ENCODE results near the gene S100A4. TPM values are rescaled to one million over a fixed set of nuclear protein-coding genes. Genes with fewer than 3 reads are reported as not detected.

S100A4 gene
- polyA plus RNA-seq, 1 donor from 2014 or later: not detected

GRCh38 chr1:153532181-153532580 is 13.4 kb downstream of the S100A4 start:
- no peaks in the 10 kb centered on the region for H3K79me2 ChIP-seq (replicated peaks; ENCODE audit: insufficient read depth, low read length)
- no peaks in the 10 kb centered on the region for H3K36me3 ChIP-seq (ENCODE audit: insufficient read depth, low read length)
- no peak overlapping the region for H3K27ac ChIP-seq (ENCODE audit: low read length)
- peaks cover 5% of the 10 kb centered on the region for H3K27me3 ChIP-seq (ENCODE audit: insufficient read depth, low read depth, low read length)
- H3K9me3 ChIP-seq (ENCODE audit: low read length): no peaks in the 10 kb centered on the region
- no peak overlapping the region for H3K4me2 ChIP-seq (ENCODE audit: low read length)
- no peak overlapping the region for H2AFZ ChIP-seq (ENCODE audit: low read depth, low read length)
- no peaks in the 10 kb centered on the region for H3F3A ChIP-seq (ENCODE audit: insufficient read depth, low read length, poor library complexity, severe bottlenecking)
- TF ChIP-seq MXI1 (conservative IDR thresholded peaks at IDR 0.05; ENCODE audit: poor library complexity, severe bottlenecking) (no peak), SMC3 (conservative IDR thresholded peaks at IDR 0.05; ENCODE audit: poor library complexity) (no peak), TAF1 (IDR thresholded peaks at IDR 0.05; ENCODE audit: low read depth) (no peak), POLR2AphosphoS5 (IDR thresholded peaks at IDR 0.05) (no peak), EP300 (conservative IDR thresholded peaks at IDR 0.05; ENCODE audit: poor library complexity, severe bottlenecking) (no peak), REST (IDR thresholded peaks at IDR 0.05; ENCODE audit: borderline replicate concordance) (no peak), RAD21 (conservative IDR thresholded peaks at IDR 0.05) (no peak), EZH2 (IDR thresholded peaks at IDR 0.05; ENCODE audit: borderline replicate concordance, insufficient read depth, low read length, poor library complexity, severe bottlenecking) (no peak)
- TF ChIP-seq, protein P1, sequence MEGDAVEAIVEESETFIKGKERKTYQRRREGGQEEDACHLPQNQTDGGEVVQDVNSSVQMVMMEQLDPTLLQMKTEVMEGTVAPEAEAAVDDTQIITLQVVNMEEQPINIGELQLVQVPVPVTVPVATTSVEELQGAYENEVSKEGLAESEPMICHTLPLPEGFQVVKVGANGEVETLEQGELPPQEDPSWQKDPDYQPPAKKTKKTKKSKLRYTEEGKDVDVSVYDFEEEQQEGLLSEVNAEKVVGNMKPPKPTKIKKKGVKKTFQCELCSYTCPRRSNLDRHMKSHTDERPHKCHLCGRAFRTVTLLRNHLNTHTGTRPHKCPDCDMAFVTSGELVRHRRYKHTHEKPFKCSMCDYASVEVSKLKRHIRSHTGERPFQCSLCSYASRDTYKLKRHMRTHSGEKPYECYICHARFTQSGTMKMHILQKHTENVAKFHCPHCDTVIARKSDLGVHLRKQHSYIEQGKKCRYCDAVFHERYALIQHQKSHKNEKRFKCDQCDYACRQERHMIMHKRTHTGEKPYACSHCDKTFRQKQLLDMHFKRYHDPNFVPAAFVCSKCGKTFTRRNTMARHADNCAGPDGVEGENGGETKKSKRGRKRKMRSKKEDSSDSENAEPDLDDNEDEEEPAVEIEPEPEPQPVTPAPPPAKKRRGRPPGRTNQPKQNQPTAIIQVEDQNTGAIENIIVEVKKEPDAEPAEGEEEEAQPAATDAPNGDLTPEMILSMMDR (IDR thresholded peaks at IDR 0.05; ENCODE audit: poor library complexity, severe bottlenecking): no peak
- H3K9ac ChIP-seq (ENCODE audit: low read length): no peak overlapping the region
- H3K4me3 ChIP-seq (ENCODE audit: low read length): no peak overlapping the region
- H4K20me1 ChIP-seq (ENCODE audit: insufficient read depth): no peaks in the 10 kb centered on the region
- no peaks in the 10 kb centered on the region for H3K9me2 ChIP-seq (ENCODE audit: insufficient read depth, low read length)

DNA sequence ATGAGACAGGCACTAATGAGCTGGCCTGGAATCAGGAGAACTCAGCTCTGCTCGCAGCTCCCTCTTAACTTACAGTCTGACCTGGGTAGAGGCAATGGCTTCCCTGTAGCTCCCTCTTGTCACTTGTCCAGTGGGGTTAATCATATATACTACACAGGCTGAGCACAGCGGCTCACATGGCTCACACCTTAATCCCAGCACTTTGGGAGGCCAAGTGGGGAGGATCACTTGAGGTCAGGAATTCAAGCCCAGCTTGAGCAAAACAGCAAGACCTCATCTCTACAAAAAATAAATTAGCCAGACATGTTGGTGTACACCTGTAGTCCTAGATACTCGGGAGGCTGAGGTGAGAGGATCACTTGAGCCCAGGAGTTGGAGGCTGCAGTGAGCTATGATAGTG is 14.0 kb downstream of the S100A4 start:
- Histone ChIP-seq H3K36me3 (ENCODE audit: insufficient read depth, low read length) (no peaks in the 10 kb centered on the region), H3K27ac (ENCODE audit: low read length) (no peak overlapping the region), H3F3A (ENCODE audit: insufficient read depth, low read length, poor library complexity, severe bottlenecking) (no peaks in the 10 kb centered on the region), H3K4me2 (ENCODE audit: low read length) (no peak overlapping the region), H3K79me2 (replicated peaks; ENCODE audit: insufficient read depth, low read length) (no peaks in the 10 kb centered on the region), H3K4me3 (ENCODE audit: low read length) (no peak overlapping the region), H3K9ac (ENCODE audit: low read length) (no peak overlapping the region), H3K27me3 (ENCODE audit: insufficient read depth, low read depth, low read length) (peaks cover 5% of the 10 kb centered on the region), H3K9me2 (ENCODE audit: insufficient read depth, low read length) (no peaks in the 10 kb centered on the region), H3K9me3 (ENCODE audit: low read length) (no peaks in the 10 kb centered on the region), H4K20me1 (ENCODE audit: insufficient read depth) (no peaks in the 10 kb centered on the region), H2AFZ (ENCODE audit: low read depth, low read length) (no peak overlapping the region)
- TF ChIP-seq EZH2 (IDR thresholded peaks at IDR 0.05; ENCODE audit: borderline replicate concordance, insufficient read depth, low read length, poor library complexity, severe bottlenecking) (no peak), SMC3 (conservative IDR thresholded peaks at IDR 0.05; ENCODE audit: poor library complexity) (no peak), RAD21 (conservative IDR thresholded peaks at IDR 0.05) (no peak), REST (IDR thresholded peaks at IDR 0.05; ENCODE audit: borderline replicate concordance) (no peak), POLR2AphosphoS5 (IDR thresholded peaks at IDR 0.05) (no peak), MXI1 (conservative IDR thresholded peaks at IDR 0.05; ENCODE audit: poor library complexity, severe bottlenecking) (no peak), TAF1 (IDR thresholded peaks at IDR 0.05; ENCODE audit: low read depth) (no peak), EP300 (conservative IDR thresholded peaks at IDR 0.05; ENCODE audit: poor library complexity, severe bottlenecking) (no peak)
- TF ChIP-seq, protein P1 (IDR thresholded peaks at IDR 0.05; ENCODE audit: poor library complexity, severe bottlenecking): no peak
